Measurements from ENCODE around the gene PLPPR5.
"Not testable (repeated sequence)": the region's sequence is repeated elsewhere in the genome, so short reads cannot be mapped to it uniquely, and the experiment has no call there.

PLPPR5 gene

GRCh38 chr1:99004861-99005442 lies at the start of gene PLPPR5:
TSS of gene PLPPR5 (minus strand) at chr1:99004861. CDS start at chr1:99004671, 190 bp downstream.
- peak in 1 of 2 donors; percentile 1 for DNase-seq

GRCh38 chr1:99051611-99052283 lies 47.1 kb upstream of the PLPPR5 start:
- no peak for DNase-seq

GRCh38 chr1:99049745-99050144 lies 45.1 kb upstream of the PLPPR5 start:
- no peak for DNase-seq

- not testable (repeated sequence) for DNase-seq
Measured at GRCh38 chr1:99036746-99037145, 32.1 kb upstream of the PLPPR5 start.

DNA sequence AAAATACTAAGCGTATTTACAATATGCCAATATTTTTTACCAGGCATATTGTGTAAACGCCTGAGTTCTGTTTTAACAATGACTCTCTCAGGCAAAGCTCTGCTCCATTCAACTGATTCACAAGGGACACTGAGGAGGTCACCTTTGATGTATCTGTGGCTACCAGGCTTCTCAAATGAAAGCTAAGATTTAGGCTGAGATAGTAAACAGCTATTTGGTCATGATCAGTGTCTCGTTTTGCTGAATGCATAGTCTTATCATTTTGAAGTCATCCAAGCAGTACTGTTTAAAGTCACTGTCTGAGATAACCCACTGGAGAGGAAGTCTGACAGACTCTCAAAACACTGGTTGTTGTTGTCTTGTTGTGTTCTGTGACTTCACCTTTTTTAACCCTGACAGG lies 13.7 kb upstream of the PLPPR5 start:
- no peak for DNase-seq

GRCh38 chr1:99017655-99018054 lies 13.0 kb upstream of the PLPPR5 start:
- no peak for DNase-seq

DNA sequence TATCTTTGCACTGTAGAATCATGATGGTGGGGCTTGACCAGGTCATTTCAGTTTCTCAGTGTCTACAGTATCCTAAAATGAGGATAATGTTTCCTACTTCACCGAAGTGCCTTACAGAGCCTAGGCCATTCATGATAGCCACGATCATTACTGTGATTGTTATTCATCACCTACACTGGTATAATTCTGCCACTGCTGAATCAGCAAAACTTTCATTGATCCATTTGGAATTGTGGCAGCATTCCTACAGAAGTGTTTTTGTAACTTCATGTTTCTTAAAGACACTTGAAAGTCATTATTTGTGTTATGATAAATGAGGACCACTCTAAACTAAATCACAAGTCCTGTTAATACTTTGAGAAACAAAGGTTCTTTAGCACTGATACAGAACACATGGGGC lies 6.0 kb upstream of the PLPPR5 start:
- no peak for DNase-seq

DNA sequence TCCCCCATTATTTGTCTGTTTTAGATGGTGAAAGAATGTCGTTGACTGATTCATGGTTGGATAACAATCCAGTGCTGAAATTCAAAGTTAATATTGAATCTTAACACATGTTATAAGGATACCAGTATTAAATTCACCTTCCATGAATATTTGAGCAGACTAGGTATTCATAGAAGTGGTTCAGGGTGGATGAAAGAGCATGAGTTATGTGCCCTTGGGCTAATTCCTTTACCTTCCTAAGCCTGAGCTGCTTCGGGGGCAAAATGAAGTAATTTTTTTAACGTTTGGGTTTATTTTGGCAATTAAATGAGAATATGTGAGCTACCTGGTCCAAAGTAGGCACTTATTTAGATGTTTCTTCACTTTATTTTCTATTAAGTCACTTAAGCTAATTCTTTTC lies 2.7 kb upstream of the PLPPR5 start:
- DNase-seq, result no peak

GRCh38 chr1:99005537-99005942 lies 879 bp upstream of the PLPPR5 start:
- DNase-seq, result no peak

- peak in 1 of 2 donors; percentile 12 for DNase-seq
Measured at GRCh38 chr1:99004254-99004860, 304 bp downstream of the PLPPR5 start.

DNA sequence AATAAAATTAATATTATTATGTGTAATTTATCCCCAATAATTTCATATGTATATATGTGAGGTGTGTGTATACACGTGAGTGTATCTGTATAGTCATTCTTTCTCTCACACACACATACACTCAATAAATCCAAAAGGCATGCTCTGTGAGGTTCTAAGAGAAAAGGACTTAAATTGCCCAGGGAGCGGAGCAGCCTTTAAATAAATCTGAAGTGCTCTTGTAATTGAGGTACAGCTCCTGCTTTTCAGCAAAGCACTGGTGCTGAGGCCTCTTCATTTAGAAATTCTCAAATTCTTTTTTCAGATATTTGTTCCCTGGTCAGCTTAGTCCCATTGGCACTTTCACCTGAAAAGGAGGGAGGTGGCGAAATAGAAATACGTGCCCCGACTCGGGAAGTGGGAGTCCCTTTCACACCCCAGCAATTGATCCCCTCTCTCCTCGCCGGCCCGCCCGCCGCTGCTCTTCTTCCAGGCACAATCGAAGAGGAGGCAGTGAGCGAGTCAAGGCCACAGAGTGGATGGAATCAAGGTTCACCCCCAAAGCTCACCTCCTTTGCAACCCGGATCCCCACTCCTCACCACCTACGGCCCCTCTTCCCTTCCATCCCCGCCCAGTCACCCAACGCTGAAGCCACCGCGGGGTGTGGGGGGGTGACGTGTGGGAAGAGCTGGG lies 944 bp downstream of the PLPPR5 start:
- no peak for DNase-seq

GRCh38 chr1:98992844-98993243 lies 11.8 kb downstream of the PLPPR5 start:
- DNase-seq, result no peak

DNA sequence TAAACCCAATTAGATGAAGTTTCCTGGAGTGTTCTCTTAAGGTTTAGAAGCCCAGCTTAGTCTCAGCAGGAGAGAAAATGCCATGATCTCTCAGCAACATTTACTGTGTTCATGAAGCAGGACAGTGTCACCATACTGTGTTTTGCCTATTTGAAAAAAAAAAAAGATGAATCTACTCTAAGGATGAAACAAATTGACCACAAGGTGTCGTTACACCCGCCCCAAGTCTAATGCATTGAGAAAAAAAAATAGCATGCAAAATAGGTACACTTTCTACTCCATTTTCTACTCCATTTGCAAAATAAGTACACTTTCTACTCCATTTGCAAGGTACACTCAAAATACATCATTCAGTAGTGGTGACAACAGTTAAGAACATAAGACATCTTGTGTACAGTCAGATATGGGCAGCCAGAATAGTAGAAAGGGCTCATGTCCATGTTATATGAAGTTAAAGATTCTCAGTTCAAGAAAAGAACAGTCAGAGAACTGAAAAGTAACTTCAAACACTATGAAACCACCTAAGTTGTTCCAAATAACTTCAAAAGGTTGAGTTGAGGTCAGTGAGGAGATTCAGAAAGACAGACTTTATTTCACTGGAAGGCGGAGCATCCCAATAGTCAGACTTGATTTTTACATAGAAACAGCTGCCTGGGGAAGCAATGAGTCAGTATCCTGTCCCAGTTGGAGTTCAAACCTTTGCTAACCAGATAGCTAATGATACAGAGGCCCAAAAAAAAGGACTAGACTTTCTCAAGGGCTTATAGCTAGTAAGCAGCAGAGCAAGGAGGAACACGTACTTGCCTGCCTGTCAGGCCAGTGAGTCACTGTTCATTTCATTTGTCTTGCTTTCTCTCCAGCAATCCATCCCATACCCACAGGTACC lies 13.3 kb downstream of the PLPPR5 start:
- peak in 1 of 2 donors; percentile 5 for DNase-seq

- DNase-seq, result no peak
Measured at GRCh38 chr1:98989556-98989907, 15.1 kb downstream of the PLPPR5 start.

DNA sequence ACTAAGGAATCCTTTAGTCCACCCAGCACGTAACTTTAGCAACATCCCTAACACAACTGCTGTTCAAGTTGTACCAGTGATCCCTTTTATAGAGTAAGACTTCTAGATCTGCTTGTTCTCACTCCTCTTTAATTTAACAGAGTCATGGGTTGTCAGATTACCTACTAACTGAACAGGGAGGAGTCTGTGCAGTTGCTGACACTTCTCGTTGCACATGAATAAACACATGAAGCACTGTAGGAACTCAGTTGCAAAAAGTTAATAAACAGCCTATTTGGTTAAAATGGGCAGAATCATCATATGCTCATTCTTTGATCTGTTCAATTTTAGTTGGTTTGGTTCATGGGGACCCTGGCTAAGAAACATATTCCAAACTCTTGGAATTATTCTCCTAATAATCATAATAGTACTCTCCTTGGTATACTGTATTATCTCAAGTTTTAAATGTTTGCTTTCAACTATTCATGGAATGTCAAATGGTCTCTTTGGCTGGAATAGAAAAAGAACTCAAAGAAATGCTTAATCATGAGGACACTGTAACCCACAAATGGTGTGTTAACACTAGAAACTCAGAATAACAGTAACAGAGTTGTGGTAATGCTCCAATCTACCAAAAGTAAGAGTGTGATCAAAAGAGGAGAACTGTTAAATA lies 15.6 kb downstream of the PLPPR5 start:
- DNase-seq, result no peak

DNA sequence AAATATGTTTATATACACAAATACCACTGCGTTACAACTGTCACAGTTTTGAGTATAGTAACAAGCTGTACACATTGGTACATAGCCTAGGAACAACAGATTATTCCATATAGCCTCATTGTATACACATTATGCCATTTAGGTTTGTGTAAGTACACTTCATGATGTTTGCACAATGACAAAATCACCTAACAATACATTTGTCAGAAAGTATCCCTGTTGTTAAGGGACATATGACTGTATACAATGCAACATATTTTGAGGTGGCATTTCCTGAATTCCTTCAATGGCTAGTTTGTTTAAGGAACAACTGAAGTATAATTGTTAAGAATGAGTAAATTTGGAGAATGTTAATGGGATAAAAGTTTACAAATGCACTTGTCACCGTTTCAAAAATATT lies 19.0 kb downstream of the PLPPR5 start:
- no peak for DNase-seq

DNA sequence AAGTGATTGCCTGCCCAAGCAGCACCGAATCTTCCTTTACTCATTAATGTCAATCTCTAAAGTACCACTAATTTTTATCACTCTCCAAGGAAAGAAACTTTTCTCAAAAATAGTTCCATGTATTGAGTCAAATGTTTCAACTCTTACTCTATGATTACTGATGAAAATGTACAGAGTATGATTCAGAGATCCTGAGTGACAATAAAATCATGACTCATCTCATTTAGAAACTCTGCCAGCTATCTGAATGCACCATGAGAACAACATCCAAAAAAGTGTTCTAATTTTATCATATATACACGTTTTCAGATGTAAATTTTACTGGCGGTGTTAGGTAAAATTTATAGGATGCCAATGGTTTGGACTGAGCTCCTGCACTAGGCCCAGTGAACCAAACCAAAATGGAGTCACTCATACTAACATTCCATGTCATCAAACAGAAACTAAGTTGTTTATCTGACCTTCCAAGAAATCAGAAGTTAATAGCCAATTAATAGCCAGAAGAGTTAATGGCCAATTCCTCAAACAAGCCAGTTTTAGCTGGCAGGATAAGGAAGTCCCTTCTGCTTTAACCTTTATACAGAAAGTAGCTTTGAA lies 22.6 kb downstream of the PLPPR5 start:
- no peak for DNase-seq

- no peak for DNase-seq
Measured at GRCh38 chr1:98979463-98979862, 25.2 kb downstream of the PLPPR5 start.

GRCh38 chr1:98975810-98976209 lies 28.9 kb downstream of the PLPPR5 start:
- no peak for DNase-seq

GRCh38 chr1:98975113-98975512 lies 29.5 kb downstream of the PLPPR5 start:
- no peak for DNase-seq

- no peak for DNase-seq
Measured at GRCh38 chr1:98969798-98970490, 34.7 kb downstream of the PLPPR5 start.

Data from CD4-positive, alpha-beta T cell treated with Interleukin-4 for 1 hour (primary cell).